ENCODE data around the gene OR4X1.
"Not testable (repeated sequence)": the region's sequence is repeated elsewhere in the genome, so short reads cannot be mapped to it uniquely, and the experiment has no call there.

Gene OR4X1

DNA sequence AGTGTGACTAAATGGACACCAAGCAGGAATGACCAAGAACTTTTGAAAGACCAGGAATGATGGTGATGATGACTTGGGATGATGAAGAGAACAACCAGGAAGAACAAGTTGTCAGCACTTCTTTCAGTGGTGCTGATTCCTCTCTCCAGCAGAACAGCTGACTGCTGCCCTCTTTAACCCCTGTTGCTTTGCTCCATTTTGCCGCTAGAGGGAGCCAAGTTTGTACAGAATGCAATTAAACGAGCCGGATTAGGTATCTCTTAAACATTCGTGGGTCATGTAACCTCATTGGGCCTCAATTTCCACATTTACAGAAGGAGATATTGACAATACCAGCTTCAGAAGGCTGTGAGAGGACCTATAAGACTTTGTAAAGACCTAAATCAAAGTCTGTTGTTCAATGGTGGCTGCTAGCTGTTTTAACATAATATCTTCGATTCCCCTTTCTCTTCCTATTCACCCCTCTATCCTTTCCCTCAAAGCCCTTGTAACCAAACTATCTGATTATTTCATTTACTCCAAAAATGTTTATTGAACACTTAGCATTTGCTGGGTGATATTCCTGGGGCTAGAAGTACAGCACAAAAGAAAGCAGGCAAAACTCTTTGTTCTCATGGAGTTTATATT is 44.2 kb downstream of the OR4X1 start:
- no peaks in the 10 kb centered on the region for H3K9me3 ChIP-seq (ENCODE audit: low read length)
- no peaks in the 10 kb centered on the region for H3K27me3 ChIP-seq (ENCODE audit: control insufficient read depth in 1 of 2, insufficient read depth in 2 of 2, low read length in 2 of 2)
- no peak overlapping the region for H3K4me3 ChIP-seq (ENCODE audit: low read depth in 1 of 2, low read length in 2 of 2)
- H3K4me1 ChIP-seq (ENCODE audit: insufficient read depth, low read length), result no peaks in the 10 kb centered on the region
- H3K36me3 ChIP-seq (ENCODE audit: insufficient read depth, low read length), result no peaks in the 10 kb centered on the region
- H3K9ac ChIP-seq (ENCODE audit: low read length), result no peak overlapping the region
- H3K27ac ChIP-seq (ENCODE audit: low read depth, low read length), result no peak overlapping the region

DNA sequence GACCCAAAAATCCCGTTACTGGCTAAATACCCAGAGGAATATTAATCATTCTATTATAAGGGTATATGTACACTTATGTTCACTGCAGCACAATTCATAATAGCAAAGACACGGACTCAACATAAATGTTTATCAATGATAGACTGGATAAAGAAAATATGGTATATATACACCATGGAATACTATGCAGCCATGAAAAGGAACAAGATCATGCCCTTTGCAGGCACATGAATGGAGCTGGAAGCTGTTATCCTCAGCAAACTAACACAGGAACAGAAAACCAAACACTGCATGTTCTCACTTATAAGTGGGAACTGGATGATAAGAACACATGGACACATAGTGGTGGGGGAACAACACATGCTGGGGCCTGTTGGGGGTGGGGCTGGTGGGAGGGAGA is 49.9 kb downstream of the OR4X1 start:
- H3K36me3 ChIP-seq (ENCODE audit: insufficient read depth, low read length); H3K9ac ChIP-seq (ENCODE audit: low read length); H3K27ac ChIP-seq (ENCODE audit: low read depth, low read length); H3K27me3 ChIP-seq (ENCODE audit: control insufficient read depth in 1 of 2, insufficient read depth in 2 of 2, low read length in 2 of 2); H3K4me3 ChIP-seq (ENCODE audit: low read depth in 1 of 2, low read length in 2 of 2); H3K4me1 ChIP-seq (ENCODE audit: insufficient read depth, low read length); H3K9me3 ChIP-seq (ENCODE audit: low read length): not testable (repeated sequence)

Data from muscle layer of colon (tissue), 2 donors.